ENCODE data around the gene EXD3.
A peak's percentile ranks its signal among the peaks of the same experiment; 100 is the strongest.

Gene EXD3

GRCh38 chr9:137278721-137279711 lies 143.9 kb downstream of the EXD3 start:
- FAIRE-seq = no peak

GRCh38 chr9:137278061-137278701 lies 144.8 kb downstream of the EXD3 start:
- FAIRE-seq = no peak

GRCh38 chr9:137277329-137278041 lies 145.5 kb downstream of the EXD3 start, which contains the start of gene TOR4A:
TOR4A (plus strand) TSS chr9:137277726; CDS start chr9:137278690, 964 bp downstream.
- FAIRE-seq = no peak

GRCh38 chr9:137276473-137277328 lies 146.3 kb downstream of the EXD3 start:
- FAIRE-seq = no peak

- no peak for FAIRE-seq
Observed at GRCh38 chr9:137275588-137276472, 147.1 kb downstream of the EXD3 start.

- FAIRE-seq = no peak
Observed at GRCh38 chr9:137275203-137275587, 147.8 kb downstream of the EXD3 start.

- no peak for FAIRE-seq
Observed at GRCh38 chr9:137273611-137274320, 149.2 kb downstream of the EXD3 start.

- no peak for FAIRE-seq
Observed at GRCh38 chr9:137273095-137273490, 149.9 kb downstream of the EXD3 start.

- no peak for FAIRE-seq
Observed at GRCh38 chr9:137272241-137273094, 150.5 kb downstream of the EXD3 start.

GRCh38 chr9:137271696-137272076 lies 151.3 kb downstream of the EXD3 start:
- FAIRE-seq = no peak

- no peak for FAIRE-seq
Observed at GRCh38 chr9:137270929-137271695, 151.8 kb downstream of the EXD3 start.

GRCh38 chr9:137269231-137269772 lies 153.7 kb downstream of the EXD3 start:
- FAIRE-seq = peak; percentile 36

- no peak for FAIRE-seq
Observed at GRCh38 chr9:137268538-137269201, 154.3 kb downstream of the EXD3 start.

- FAIRE-seq = no peak
Observed at GRCh38 chr9:137267933-137268355, 155.0 kb downstream of the EXD3 start.

GRCh38 chr9:137266585-137267453 lies 156.1 kb downstream of the EXD3 start:
- no peak for FAIRE-seq

GRCh38 chr9:137266162-137266527 lies 156.8 kb downstream of the EXD3 start:
- FAIRE-seq = no peak
